OCI-LY3 (cell line): ENCODE results near the gene PPFIA2.

Experiments
- H2AFZ ChIP-seq: fragments of 200-600, 300-600 bp; shearing (Covaris generic); 2 replicates; pipeline ENCODE4 v1.6.0; 2014; ENCODE audit warnings: antibody characterized with exemption, low read depth, low read length
- H3K27ac ChIP-seq: fragments of 200-600, 300-600 bp; sonication (generic); 2 replicates; pipeline ENCODE4 v1.5.1; 2014; ENCODE audit warnings: mild to moderate bottlenecking, low read length, moderate library complexity, mixed read lengths
- H3K27me3 ChIP-seq: fragments of 200-600, 300-600 bp; sonication (generic); 2 replicates; pipeline ENCODE4 v1.6.1; 2014; ENCODE audit warnings: low read depth, low read length, mixed read lengths
- H3K36me3 ChIP-seq: fragments of 200-600, 300-600 bp; sonication (generic); replicated peaks from 2 replicates; pipeline ENCODE3; 2014; ENCODE audit warnings: low read depth, low read length, mixed read lengths
- H3K4me1 ChIP-seq: fragments of 300-600, 200-600 bp; sonication (generic); 2 replicates; pipeline ENCODE4 v1.6.1; 2014; ENCODE audit warnings: low read length, mixed read lengths
- H3K4me2 ChIP-seq: fragments of 200-600, 300-600 bp; sonication (generic); 2 replicates; pipeline ENCODE4 v1.6.1; 2014; ENCODE audit warnings: low read length, mixed read lengths
- H3K4me3 ChIP-seq: fragments of 300-600, 200-600 bp; sonication (generic); 2 replicates; pipeline ENCODE4 v1.5.1; 2014; ENCODE audit warnings: antibody characterized with exemption, mild to moderate bottlenecking, low read length, moderate library complexity
- H3K79me2 ChIP-seq: fragments of 300-600, 200-600 bp; shearing (Covaris generic); 2 replicates; pipeline ENCODE4 v1.6.1; 2014; ENCODE audit warnings: mild to moderate bottlenecking, low read length, mixed read lengths
- H3K9ac ChIP-seq: fragments of 300-600, 200-600 bp; shearing (Covaris generic); 2 replicates; pipeline ENCODE4 v1.6.0; 2014; ENCODE audit warnings: mild to moderate bottlenecking, low read length, moderate library complexity
- H3K9me3 ChIP-seq: fragments of 200-600, 300-600 bp; shearing (Covaris generic); 2 replicates; pipeline ENCODE4 v1.6.1; 2014; ENCODE audit warnings: low read length, mixed read lengths; ENCODE audit not compliant: insufficient read depth
- H4K20me1 ChIP-seq: fragments of 200-600, 300-600 bp; sonication (generic); 2 replicates; pipeline ENCODE4 v1.6.1; 2016; ENCODE audit warnings: low read length, mixed read lengths; ENCODE audit not compliant: insufficient read depth
- CTCF ChIP-seq: fragments of 200-600, 300-600 bp; sonication (generic); IDR thresholded peaks from 2 replicates; pipeline ENCODE4 v1.5.1; 2014; ENCODE audit warnings: antibody characterized with exemption, low read length, low read depth
- EZH2phosphoT487 ChIP-seq: fragments of 200-600 bp; shearing (Covaris generic); IDR thresholded peaks from 2 replicates; pipeline ENCODE4 v1.6.1; 2018; ENCODE audit warnings: antibody characterized with exemption, mixed run types, low read depth

The PPFIA2 gene

GRCh38 chr12:81400024-81400423 lies 359.1 kb downstream of the PPFIA2 start:
- no peaks in the 10 kb centered on the region for H4K20me1 ChIP-seq
- H3K4me3 ChIP-seq = no peak overlapping the region
- H3K9ac ChIP-seq = no peak overlapping the region
- no peak overlapping the region for H3K4me2 ChIP-seq
- TF ChIP-seq CTCF = no peak
- TF ChIP-seq EZH2phosphoT487 = no peak
- no peak overlapping the region for H3K27ac ChIP-seq
- no peaks in the 10 kb centered on the region for H3K36me3 ChIP-seq
- H3K79me2 ChIP-seq = no peaks in the 10 kb centered on the region
- H3K9me3 ChIP-seq = no peaks in the 10 kb centered on the region
- H3K4me1 ChIP-seq = no peaks in the 10 kb centered on the region
- no peaks in the 10 kb centered on the region for H3K27me3 ChIP-seq
- no peak overlapping the region for H2AFZ ChIP-seq

GRCh38 chr12:81395431-81395830 lies 363.7 kb downstream of the PPFIA2 start:
- Histone ChIP-seq H2AFZ (no peak overlapping the region), H4K20me1 (no peaks in the 10 kb centered on the region), H3K27ac (no peak overlapping the region), H3K9ac (no peak overlapping the region), H3K27me3 (no peaks in the 10 kb centered on the region), H3K4me3 (no peak overlapping the region), H3K79me2 (no peaks in the 10 kb centered on the region), H3K4me2 (no peak overlapping the region), H3K36me3 (no peaks in the 10 kb centered on the region), H3K9me3 (no peaks in the 10 kb centered on the region), H3K4me1 (no peaks in the 10 kb centered on the region)
- no peak for TF ChIP-seq CTCF

- Histone ChIP-seq H3K9me3 (no peaks in the 10 kb centered on the region), H3K36me3 (no peaks in the 10 kb centered on the region), H3K4me1 (no peaks in the 10 kb centered on the region), H3K9ac (no peak overlapping the region), H2AFZ (no peak overlapping the region), H3K4me2 (no peak overlapping the region), H4K20me1 (no peaks in the 10 kb centered on the region), H3K27me3 (no peaks in the 10 kb centered on the region), H3K27ac (no peak overlapping the region), H3K4me3 (no peak overlapping the region), H3K79me2 (no peaks in the 10 kb centered on the region)
- TF ChIP-seq CTCF (no peak), EZH2phosphoT487 (no peak)
These were observed 369.5 kb downstream of the PPFIA2 start for GRCh38 chr12:81389550-81390099.

GRCh38 chr12:81386101-81386500 lies 373.0 kb downstream of the PPFIA2 start:
- no peak for TF ChIP-seq EZH2phosphoT487
- TF ChIP-seq CTCF = no peak
- Histone ChIP-seq H3K27me3 (no peaks in the 10 kb centered on the region), H3K27ac (no peak overlapping the region)

More at GRCh38 chr12:81386101-81386500, 373.0 kb downstream of the PPFIA2 start:
- Histone ChIP-seq H3K79me2 (no peaks in the 10 kb centered on the region), H4K20me1 (no peaks in the 10 kb centered on the region), H3K4me1 (no peaks in the 10 kb centered on the region), H3K4me3 (no peak overlapping the region), H3K36me3 (no peaks in the 10 kb centered on the region), H3K4me2 (no peak overlapping the region), H2AFZ (no peak overlapping the region), H3K9me3 (no peaks in the 10 kb centered on the region), H3K9ac (no peak overlapping the region)
